ENCODE results near the gene CDK1.
A peak's percentile ranks its signal among the peaks of the same experiment; 100 is the strongest.

CDK1 gene

DNA sequence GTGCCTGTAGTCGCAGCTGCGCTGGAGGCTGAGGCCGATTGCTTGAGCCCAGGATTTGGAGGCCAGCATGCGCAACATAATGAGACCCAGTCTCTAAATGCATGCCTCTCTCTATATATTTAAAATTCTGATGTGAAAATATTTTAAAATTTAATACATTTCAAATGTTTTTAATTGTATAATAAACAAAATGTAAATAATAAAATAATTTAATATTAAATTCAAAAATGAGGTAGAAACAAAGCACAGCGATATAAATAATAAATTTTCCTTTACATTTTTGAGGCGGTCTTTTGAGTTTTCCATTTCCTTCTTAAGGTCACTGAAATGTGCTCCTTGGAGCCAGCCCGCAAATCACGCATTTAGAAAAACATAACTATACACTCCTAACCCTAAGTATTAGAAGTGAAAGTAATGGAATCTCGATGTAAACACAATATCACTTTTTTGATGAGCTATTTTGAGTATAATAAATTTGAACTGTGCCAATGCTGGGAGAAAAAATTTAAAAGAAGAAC is 523 bp upstream of the CDK1 start:
- Histone ChIP-seq H3K4me1 (ENCODE audit: control insufficient read depth, insufficient read depth, low read length) (peaks cover 12% of the 10 kb centered on the region; the same call in 1 of the 2 replicates), H3K9me3 (ENCODE audit: control insufficient read depth, insufficient read depth, low read length) (no peaks in the 10 kb centered on the region), H3K27ac (ENCODE audit: low read depth, low read length) (peak overlapping the region; percentile 30)

DNA sequence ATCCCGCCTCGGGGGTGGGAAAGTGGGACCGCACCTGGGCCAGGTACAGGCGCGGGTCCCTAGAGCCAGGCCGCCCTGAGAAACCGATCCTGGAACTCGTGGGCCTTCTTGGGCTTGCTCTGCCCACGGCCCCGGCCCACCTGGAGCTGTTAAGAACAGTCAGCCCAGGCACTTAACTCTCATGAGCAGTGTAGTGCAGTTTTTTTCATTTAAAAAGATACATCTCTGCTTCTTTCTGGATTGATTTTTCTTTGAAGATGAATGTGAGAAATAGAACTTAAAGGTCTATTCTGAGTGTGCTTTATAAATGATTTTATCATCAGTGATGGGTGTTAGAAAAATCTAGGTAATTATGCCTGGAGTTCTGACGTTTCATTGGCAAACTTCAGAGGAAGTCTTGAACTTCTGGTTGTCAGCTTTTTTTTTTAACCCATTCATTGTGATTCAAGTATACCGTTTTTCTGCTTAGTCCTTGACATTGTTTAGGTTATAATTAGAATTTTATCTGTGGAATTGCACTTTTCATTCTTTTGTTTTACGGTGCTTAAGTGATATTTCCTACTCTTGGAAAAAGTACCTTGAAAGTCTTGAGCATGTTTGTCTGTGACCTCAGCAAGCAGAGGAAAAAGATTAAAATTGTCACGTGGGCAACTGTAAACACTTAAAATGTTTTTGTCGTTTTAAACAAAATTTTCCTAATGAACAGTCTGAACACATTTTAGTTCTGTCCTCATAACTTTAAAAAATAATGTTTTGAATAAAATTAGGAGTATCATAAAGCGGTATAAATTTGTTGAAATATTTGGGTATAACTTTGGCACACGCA is 906 bp downstream of the CDK1 start:
- peak overlapping the region; percentile 97 for H3K27ac ChIP-seq (ENCODE audit: low read depth, low read length)
- peak overlapping the region; percentile 84 for H3K4me3 ChIP-seq (ENCODE audit: low read depth, low read length)
- H3K4me1 ChIP-seq (ENCODE audit: control insufficient read depth, insufficient read depth, low read length), result peaks cover 16% of the 10 kb centered on the region; the same call in 1 of the 2 replicates
- peaks cover 44% of the 10 kb centered on the region for H3K36me3 ChIP-seq (ENCODE audit: control insufficient read depth, insufficient read depth, low read length)
- no peaks in the 10 kb centered on the region for H3K27me3 ChIP-seq (ENCODE audit: control insufficient read depth, insufficient read depth, low read length)
- H3K9me3 ChIP-seq (ENCODE audit: control insufficient read depth, insufficient read depth, low read length), result no peaks in the 10 kb centered on the region
- peak overlapping the region; percentile 93 for H3K9ac ChIP-seq (ENCODE audit: low read depth, low read length)

More for the DNA sequence above, 523 bp upstream of the CDK1 start:
- Histone ChIP-seq H3K27me3 (ENCODE audit: control insufficient read depth, insufficient read depth, low read length) (no peaks in the 10 kb centered on the region), H3K4me3 (ENCODE audit: low read depth, low read length) (peak overlapping the region; percentile 84), H3K36me3 (ENCODE audit: control insufficient read depth, insufficient read depth, low read length) (peaks cover 30% of the 10 kb centered on the region), H3K9ac (ENCODE audit: low read depth, low read length) (peak overlapping the region; percentile 45; the same call in 1 of the 2 replicates)

DNA sequence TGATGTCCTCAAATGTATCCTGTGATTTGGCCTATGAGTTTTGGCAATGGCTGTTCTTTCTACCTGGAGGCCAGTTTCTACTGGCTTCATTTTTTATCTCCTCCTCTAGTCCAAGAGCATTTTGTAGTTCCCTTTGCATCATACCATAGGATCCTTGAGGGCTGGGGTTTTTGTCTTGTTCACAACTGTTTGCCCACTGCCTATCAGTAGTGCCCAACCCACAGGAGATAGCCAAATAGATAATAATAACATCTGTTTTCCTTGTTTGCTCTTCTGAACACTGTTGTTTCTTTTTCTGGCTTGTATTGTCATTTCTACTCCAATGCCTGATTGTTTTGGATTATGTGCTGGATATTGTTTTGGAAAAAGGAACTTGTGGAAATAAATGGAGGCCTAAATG is 3.4 kb downstream of the CDK1 start:
- Histone ChIP-seq H3K4me3 (ENCODE audit: low read depth, low read length) (peak overlapping the region; percentile 35; the same call in 1 of the 2 replicates), H3K27me3 (ENCODE audit: control insufficient read depth, insufficient read depth, low read length) (no peaks in the 10 kb centered on the region), H3K36me3 (ENCODE audit: control insufficient read depth, insufficient read depth, low read length) (peaks cover 69% of the 10 kb centered on the region), H3K27ac (ENCODE audit: low read depth, low read length) (no peak overlapping the region), H3K4me1 (ENCODE audit: control insufficient read depth, insufficient read depth, low read length) (peaks cover 16% of the 10 kb centered on the region; the same call in 1 of the 2 replicates), H3K9ac (ENCODE audit: low read depth, low read length) (no peak overlapping the region), H3K9me3 (ENCODE audit: control insufficient read depth, insufficient read depth, low read length) (no peaks in the 10 kb centered on the region)

DNA sequence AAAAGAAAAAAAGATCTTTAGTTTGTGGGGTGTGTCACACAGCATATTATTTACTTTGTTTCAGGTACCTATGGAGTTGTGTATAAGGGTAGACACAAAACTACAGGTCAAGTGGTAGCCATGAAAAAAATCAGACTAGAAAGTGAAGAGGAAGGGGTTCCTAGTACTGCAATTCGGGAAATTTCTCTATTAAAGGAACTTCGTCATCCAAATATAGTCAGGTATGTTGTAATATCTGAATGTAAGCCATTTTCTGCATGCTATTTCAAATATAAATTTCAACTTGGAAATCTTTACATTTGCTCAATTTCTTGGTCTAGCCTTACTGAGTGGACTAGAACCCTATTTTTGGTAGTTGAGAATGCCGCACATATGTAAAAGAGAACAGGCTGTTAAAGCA is 6.4 kb downstream of the CDK1 start:
- Histone ChIP-seq H3K27me3 (ENCODE audit: control insufficient read depth, insufficient read depth, low read length) (no peaks in the 10 kb centered on the region), H3K9me3 (ENCODE audit: control insufficient read depth, insufficient read depth, low read length) (no peaks in the 10 kb centered on the region), H3K36me3 (ENCODE audit: control insufficient read depth, insufficient read depth, low read length) (peaks cover 99% of the 10 kb centered on the region), H3K9ac (ENCODE audit: low read depth, low read length) (no peak overlapping the region), H3K4me1 (ENCODE audit: control insufficient read depth, insufficient read depth, low read length) (peaks cover 16% of the 10 kb centered on the region; the same call in 1 of the 2 replicates), H3K4me3 (ENCODE audit: low read depth, low read length) (no peak overlapping the region), H3K27ac (ENCODE audit: low read depth, low read length) (no peak overlapping the region)

DNA sequence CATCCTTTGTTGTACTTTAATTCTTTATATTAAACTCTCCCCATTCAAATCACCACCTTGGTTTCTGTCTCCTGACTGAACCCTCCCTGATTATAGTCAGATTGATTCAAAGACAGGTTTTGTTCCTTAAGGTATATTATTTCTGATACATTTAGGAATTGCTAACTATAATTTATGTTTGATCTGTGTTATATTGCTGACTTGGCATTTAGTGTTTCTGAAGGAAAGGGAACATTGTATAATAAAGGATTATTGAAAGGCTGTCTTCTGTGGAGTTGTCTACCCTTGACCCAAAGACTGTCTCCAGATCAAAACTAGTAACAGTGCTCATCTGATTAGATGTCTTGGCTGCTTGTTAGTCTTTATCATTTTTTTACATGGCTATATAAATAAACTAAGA is 10.3 kb downstream of the CDK1 start:
- Histone ChIP-seq H3K9me3 (ENCODE audit: control insufficient read depth, insufficient read depth, low read length) (no peaks in the 10 kb centered on the region), H3K4me1 (ENCODE audit: control insufficient read depth, insufficient read depth, low read length) (0 out of 2 replicates have a peak, but pooled peaks cover under 1% of the 10 kb centered on the region), H3K4me3 (ENCODE audit: low read depth, low read length) (no peak overlapping the region), H3K27ac (ENCODE audit: low read depth, low read length) (no peak overlapping the region), H3K36me3 (ENCODE audit: control insufficient read depth, insufficient read depth, low read length) (peaks cover 100% of the 10 kb centered on the region), H3K9ac (ENCODE audit: low read depth, low read length) (no peak overlapping the region), H3K27me3 (ENCODE audit: control insufficient read depth, insufficient read depth, low read length) (no peaks in the 10 kb centered on the region)

DNA sequence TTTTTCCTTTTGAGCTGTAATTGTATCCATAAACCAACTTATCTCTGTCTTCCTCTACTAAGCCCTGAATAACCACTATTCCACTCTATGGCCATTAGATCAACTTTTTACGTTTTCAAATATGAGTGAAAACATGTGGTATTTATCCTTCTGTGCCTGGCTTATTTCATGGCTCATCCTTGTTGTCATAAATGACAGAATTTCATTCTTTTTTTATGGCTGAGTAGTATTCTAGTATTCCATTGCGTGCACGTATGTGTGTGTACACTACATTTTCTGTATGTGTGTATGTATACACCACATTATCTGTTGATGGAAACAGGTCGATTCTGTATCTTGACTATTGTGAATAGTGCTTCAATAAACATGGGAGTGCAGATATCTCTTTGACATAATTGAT is 11.1 kb downstream of the CDK1 start:
- H3K9ac ChIP-seq (ENCODE audit: low read depth, low read length), result no peak overlapping the region
- no peak overlapping the region for H3K27ac ChIP-seq (ENCODE audit: low read depth, low read length)

DNA sequence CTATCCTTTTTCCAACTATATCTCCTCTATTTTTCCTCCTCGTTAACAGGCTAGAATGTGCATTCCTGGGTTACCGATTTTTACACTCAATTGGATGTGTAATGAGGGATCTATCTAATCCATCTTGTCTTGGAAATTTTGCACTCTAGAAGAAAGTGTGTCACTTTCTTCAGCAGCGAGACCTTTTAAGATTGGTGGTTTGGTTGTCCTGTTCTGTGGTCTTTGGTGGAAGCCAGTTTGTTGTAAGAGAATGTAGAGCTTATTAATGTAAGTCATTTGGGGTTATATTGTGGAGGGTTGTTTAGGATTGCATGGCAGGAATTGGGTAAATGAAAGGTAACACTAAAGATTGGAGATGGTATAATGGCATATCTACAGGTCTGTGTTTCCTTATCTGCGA is 16.7 kb downstream of the CDK1 start:
- peaks cover 77% of the 10 kb centered on the region for H3K36me3 ChIP-seq (ENCODE audit: control insufficient read depth, insufficient read depth, low read length)
- H3K27ac ChIP-seq (ENCODE audit: low read depth, low read length), result no peak overlapping the region
- no peak overlapping the region for H3K4me3 ChIP-seq (ENCODE audit: low read depth, low read length)
- H3K27me3 ChIP-seq (ENCODE audit: control insufficient read depth, insufficient read depth, low read length), result no peaks in the 10 kb centered on the region
- no peaks in the 10 kb centered on the region for H3K9me3 ChIP-seq (ENCODE audit: control insufficient read depth, insufficient read depth, low read length)
- no peak overlapping the region for H3K9ac ChIP-seq (ENCODE audit: low read depth, low read length)
- H3K4me1 ChIP-seq (ENCODE audit: control insufficient read depth, insufficient read depth, low read length), result no peaks in the 10 kb centered on the region

More for the DNA sequence above, 11.1 kb downstream of the CDK1 start:
- no peaks in the 10 kb centered on the region for H3K4me1 ChIP-seq (ENCODE audit: control insufficient read depth, insufficient read depth, low read length)
- no peaks in the 10 kb centered on the region for H3K9me3 ChIP-seq (ENCODE audit: control insufficient read depth, insufficient read depth, low read length)
- no peak overlapping the region for H3K4me3 ChIP-seq (ENCODE audit: low read depth, low read length)
- H3K36me3 ChIP-seq (ENCODE audit: control insufficient read depth, insufficient read depth, low read length), result peaks cover 100% of the 10 kb centered on the region
- H3K27me3 ChIP-seq (ENCODE audit: control insufficient read depth, insufficient read depth, low read length), result no peaks in the 10 kb centered on the region

DNA sequence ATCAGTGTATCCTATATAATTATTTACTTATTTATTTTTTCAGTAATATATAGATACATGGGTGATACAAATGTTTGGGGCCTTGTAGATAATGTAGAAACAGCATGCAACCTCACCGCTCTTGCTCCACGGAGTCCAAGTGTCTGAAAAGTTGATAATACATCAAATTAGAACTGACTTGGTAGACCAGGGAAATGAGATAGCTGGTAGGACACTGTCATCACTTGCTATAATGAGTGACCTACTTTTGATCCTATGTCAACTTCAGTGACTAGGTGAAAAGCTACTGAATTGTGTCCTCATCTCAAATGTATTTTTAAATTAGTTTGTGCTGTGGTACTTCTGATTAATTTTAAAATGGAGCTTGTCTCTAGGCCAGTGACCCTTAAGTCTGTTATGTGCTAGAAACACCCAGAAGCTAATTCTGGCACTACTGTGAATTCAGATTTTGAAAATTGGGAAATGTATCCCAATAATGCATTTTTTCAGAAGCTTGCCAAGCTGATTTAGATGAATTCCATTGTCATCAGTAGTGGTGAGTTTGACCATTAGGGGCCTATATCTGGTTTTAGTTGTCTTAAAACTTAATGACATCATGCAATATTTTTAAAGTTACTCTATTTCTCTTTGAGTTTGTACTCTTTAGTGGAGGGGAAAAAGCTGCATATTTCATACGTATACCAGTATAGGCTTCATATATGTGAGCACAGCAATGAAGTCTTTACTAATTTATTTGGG is 17.4 kb downstream of the CDK1 start:
- Histone ChIP-seq H3K9ac (ENCODE audit: low read depth, low read length) (no peak overlapping the region), H3K4me1 (ENCODE audit: control insufficient read depth, insufficient read depth, low read length) (no peaks in the 10 kb centered on the region), H3K36me3 (ENCODE audit: control insufficient read depth, insufficient read depth, low read length) (peaks cover 71% of the 10 kb centered on the region)

DNA sequence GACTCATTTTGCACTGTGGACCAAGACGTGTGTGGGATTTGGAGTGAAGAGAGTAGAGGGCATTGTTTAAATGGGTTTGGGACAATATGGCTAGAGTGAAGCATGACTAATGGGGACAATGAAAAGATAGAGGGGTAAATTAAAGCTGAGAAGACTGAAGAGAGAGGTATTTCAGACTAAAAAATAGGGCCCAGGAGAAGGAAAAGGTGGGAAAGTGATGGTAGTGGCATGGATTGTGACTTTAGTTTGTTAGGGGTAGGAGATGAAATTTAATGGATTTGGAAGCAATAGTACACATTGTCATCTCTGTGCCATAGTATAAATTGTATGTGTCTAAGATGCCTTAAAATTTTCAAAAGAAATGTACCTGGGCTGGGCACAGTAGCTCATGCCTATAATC is 18.2 kb downstream of the CDK1 start:
- Histone ChIP-seq H3K9ac (ENCODE audit: low read depth, low read length) (no peak overlapping the region), H3K27ac (ENCODE audit: low read depth, low read length) (no peak overlapping the region), H3K9me3 (ENCODE audit: control insufficient read depth, insufficient read depth, low read length) (no peaks in the 10 kb centered on the region), H3K27me3 (ENCODE audit: control insufficient read depth, insufficient read depth, low read length) (no peaks in the 10 kb centered on the region), H3K4me1 (ENCODE audit: control insufficient read depth, insufficient read depth, low read length) (no peaks in the 10 kb centered on the region), H3K36me3 (ENCODE audit: control insufficient read depth, insufficient read depth, low read length) (peaks cover 62% of the 10 kb centered on the region), H3K4me3 (ENCODE audit: low read depth, low read length) (no peak overlapping the region)

More for the DNA sequence above, 17.4 kb downstream of the CDK1 start:
- no peaks in the 10 kb centered on the region for H3K9me3 ChIP-seq (ENCODE audit: control insufficient read depth, insufficient read depth, low read length)
- H3K27ac ChIP-seq (ENCODE audit: low read depth, low read length), result no peak overlapping the region
- no peak overlapping the region for H3K4me3 ChIP-seq (ENCODE audit: low read depth, low read length)
- no peaks in the 10 kb centered on the region for H3K27me3 ChIP-seq (ENCODE audit: control insufficient read depth, insufficient read depth, low read length)

DNA sequence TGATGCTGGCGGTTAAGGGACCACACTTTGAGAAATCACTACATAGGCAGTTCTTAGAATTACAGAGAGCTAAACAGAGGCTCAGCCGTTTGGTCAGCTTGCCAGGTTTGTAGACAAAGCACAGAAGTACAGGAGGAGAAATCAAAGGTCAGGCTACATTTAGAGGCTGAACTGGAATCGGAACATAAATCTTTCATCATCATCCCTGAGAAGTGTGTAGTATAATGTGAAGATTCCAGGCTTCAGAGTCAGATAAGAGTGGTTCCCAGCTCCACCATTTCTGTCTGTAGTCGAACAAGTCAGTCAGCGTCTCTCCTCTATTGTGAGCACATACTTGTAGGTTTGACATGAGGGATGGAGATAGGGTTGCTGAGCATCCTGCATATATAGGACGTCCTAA is 18.9 kb downstream of the CDK1 start:
- peaks cover 55% of the 10 kb centered on the region for H3K36me3 ChIP-seq (ENCODE audit: control insufficient read depth, insufficient read depth, low read length)
- no peaks in the 10 kb centered on the region for H3K4me1 ChIP-seq (ENCODE audit: control insufficient read depth, insufficient read depth, low read length)
- H3K9ac ChIP-seq (ENCODE audit: low read depth, low read length), result no peak overlapping the region
- no peak overlapping the region for H3K27ac ChIP-seq (ENCODE audit: low read depth, low read length)
- H3K9me3 ChIP-seq (ENCODE audit: control insufficient read depth, insufficient read depth, low read length), result no peaks in the 10 kb centered on the region
- H3K4me3 ChIP-seq (ENCODE audit: low read depth, low read length), result no peak overlapping the region
- no peaks in the 10 kb centered on the region for H3K27me3 ChIP-seq (ENCODE audit: control insufficient read depth, insufficient read depth, low read length)

DNA sequence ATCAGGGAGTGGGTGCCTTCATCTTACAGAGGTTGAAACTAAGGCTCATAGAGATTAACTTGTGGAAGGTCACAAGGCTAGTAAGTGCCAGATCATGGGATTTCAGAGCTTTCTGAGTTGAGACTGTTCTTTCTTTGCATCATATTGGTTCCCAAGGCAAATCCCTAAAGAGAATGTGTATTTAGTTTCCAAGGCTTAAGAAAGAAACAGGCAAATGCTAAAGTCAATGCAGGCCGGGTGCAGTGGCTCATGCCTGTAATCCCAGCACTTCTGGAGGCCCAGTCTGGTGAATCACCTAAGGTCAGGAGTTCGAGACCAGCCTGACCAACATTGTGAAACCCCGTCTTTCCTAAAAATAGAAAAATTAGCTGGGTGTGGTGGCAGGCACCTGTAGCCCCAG is 19.8 kb downstream of the CDK1 start:
- Histone ChIP-seq H3K27ac (ENCODE audit: low read depth, low read length) (no peak overlapping the region), H3K9ac (ENCODE audit: low read depth, low read length) (no peak overlapping the region), H3K27me3 (ENCODE audit: control insufficient read depth, insufficient read depth, low read length) (no peaks in the 10 kb centered on the region), H3K4me3 (ENCODE audit: low read depth, low read length) (no peak overlapping the region), H3K4me1 (ENCODE audit: control insufficient read depth, insufficient read depth, low read length) (no peaks in the 10 kb centered on the region), H3K9me3 (ENCODE audit: control insufficient read depth, insufficient read depth, low read length) (no peaks in the 10 kb centered on the region), H3K36me3 (ENCODE audit: control insufficient read depth, insufficient read depth, low read length) (peaks cover 47% of the 10 kb centered on the region)
